ENCODE data around the gene KRT20. TPM values are rescaled to one million over a fixed set of nuclear protein-coding genes. Genes with fewer than 3 reads are reported as not detected.

The KRT20 gene
- total and polyA plus RNA-seq, 9 of the 15 experiments (the other 6 are each of a cell fraction or from before 2014, with no cell fraction given) = 0.44 TPM; not detected in 8

- TF ChIP-seq, protein P1, sequence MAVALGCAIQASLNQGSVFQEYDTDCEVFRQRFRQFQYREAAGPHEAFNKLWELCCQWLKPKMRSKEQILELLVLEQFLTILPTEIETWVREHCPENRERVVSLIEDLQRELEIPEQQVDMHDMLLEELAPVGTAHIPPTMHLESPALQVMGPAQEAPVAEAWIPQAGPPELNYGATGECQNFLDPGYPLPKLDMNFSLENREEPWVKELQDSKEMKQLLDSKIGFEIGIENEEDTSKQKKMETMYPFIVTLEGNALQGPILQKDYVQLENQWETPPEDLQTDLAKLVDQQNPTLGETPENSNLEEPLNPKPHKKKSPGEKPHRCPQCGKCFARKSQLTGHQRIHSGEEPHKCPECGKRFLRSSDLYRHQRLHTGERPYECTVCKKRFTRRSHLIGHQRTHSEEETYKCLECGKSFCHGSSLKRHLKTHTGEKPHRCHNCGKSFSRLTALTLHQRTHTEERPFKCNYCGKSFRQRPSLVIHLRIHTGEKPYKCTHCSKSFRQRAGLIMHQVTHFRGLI (CRISPR knock-in tag; IDR thresholded peaks at IDR 0.05) = no peak
- TF ChIP-seq SPI1 (IDR thresholded peaks at IDR 0.05; ENCODE audit: borderline replicate concordance, low read depth, low read length) (peak; percentile 58; the same call in 1 of the 2 replicates), TAL1 (IDR thresholded peaks at IDR 0.05) (peak; percentile 97), TCF3 (CRISPR knock-in tag; IDR thresholded peaks at IDR 0.05) (peak; percentile 93), XRCC5 (IDR thresholded peaks at IDR 0.05; ENCODE audit: low read depth, low read length) (0 out of 2 replicates have a peak, but pooled peaks have one; percentile 54), NFXL1 (CRISPR knock-in tag; IDR thresholded peaks at IDR 0.05) (no peak), ZNF79 (CRISPR knock-in tag; IDR thresholded peaks at IDR 0.05; ENCODE audit: low read depth) (no peak), NFE2L1 (tag; IDR thresholded peaks at IDR 0.05; ENCODE audit: borderline replicate concordance, low read depth) (no peak), TRIM24 (IDR thresholded peaks at IDR 0.05) (peak; percentile 92 to 95), ZBTB11 (CRISPR knock-in tag; IDR thresholded peaks at IDR 0.05) (peak in 1 of 3 experiments; percentile 70; a peak in 2 of 6 replicates), DNMT1 (IDR thresholded peaks at IDR 0.05) (no peak)
Measured at GRCh38 chr17:40827746-40828453, 57.1 kb downstream of the KRT20 start (continued).

Other genes starting within 250 kb of the KRT20 start
Only the 7 nearest of the 29 such genes appear.
- gene KRT27, start 102.7 kb downstream of the KRT20 start, total RNA-seq (2014; rRNA removed) = not detected in 2 replicates
- not detected in 2 replicates for gene KRT27, start 102.7 kb downstream of the KRT20 start, total RNA-seq (2014; rRNA removed; fragmentation: Illumina TruSeq; extraction: Trizol)
- gene KRT27, start 102.7 kb downstream of the KRT20 start, total RNA-seq (2015; rRNA removed; fragmentation: Illumina TruSeq; extraction: Trizol) = not detected in 2 replicates
- gene KRT27, start 102.7 kb downstream of the KRT20 start, total RNA-seq (2021) = 0.11 TPM in 1 of 2 replicates, not detected in the other
- gene KRT27, start 102.7 kb downstream of the KRT20 start, polyA plus RNA-seq (2011; rRNA removed) = not detected in 2 replicates
- gene KRT27, start 102.7 kb downstream of the KRT20 start, polyA plus RNA-seq (2014; fragmentation: Illumina TruSeq; extraction: Trizol) = not detected in 2 replicates
- gene KRT27, start 102.7 kb downstream of the KRT20 start, polyA plus RNA-seq (2014; fragmentation: Nextera tagmentation; extraction: Ambion mirVana) = under 1 TPM in 1 of 2 experiments, not detected in 1; 0.10 TPM
- not detected in 2 replicates for gene KRT27, start 102.7 kb downstream of the KRT20 start, polyA plus RNA-seq (2014; rRNA removed)
- gene KRT28, start 85.3 kb downstream of the KRT20 start, total RNA-seq (2014; rRNA removed) = not detected in 2 replicates
- gene KRT28, start 85.3 kb downstream of the KRT20 start, total RNA-seq (2014; rRNA removed; fragmentation: Illumina TruSeq; extraction: Trizol) = not detected in 2 replicates
- gene KRT28, start 85.3 kb downstream of the KRT20 start, total RNA-seq (2015; rRNA removed; fragmentation: Illumina TruSeq; extraction: Trizol) = not detected in 2 replicates
- gene KRT28, start 85.3 kb downstream of the KRT20 start, total RNA-seq (2021) = not detected in 2 replicates
- gene KRT28, start 85.3 kb downstream of the KRT20 start, polyA plus RNA-seq (2011; rRNA removed) = not detected in 2 replicates
- gene KRT28, start 85.3 kb downstream of the KRT20 start, polyA plus RNA-seq (2014; fragmentation: Illumina TruSeq; extraction: Trizol) = not detected in 2 replicates
- not detected for gene KRT28, start 85.3 kb downstream of the KRT20 start, polyA plus RNA-seq (2014; fragmentation: Nextera tagmentation; extraction: Ambion mirVana)
- not detected in 2 replicates for gene KRT28, start 85.3 kb downstream of the KRT20 start, polyA plus RNA-seq (2014; rRNA removed)
- 64.0 and 70.5 TPM in 2 replicates for gene KRT10, start 62.6 kb downstream of the KRT20 start, total RNA-seq (2014; rRNA removed)
- 80.8 and 101 TPM in 2 replicates for gene KRT10, start 62.6 kb downstream of the KRT20 start, total RNA-seq (2014; rRNA removed; fragmentation: Illumina TruSeq; extraction: Trizol)
- 45.7 and 51.0 TPM in 2 replicates for gene KRT10, start 62.6 kb downstream of the KRT20 start, total RNA-seq (2015; rRNA removed; fragmentation: Illumina TruSeq; extraction: Trizol)
- gene KRT10, start 62.6 kb downstream of the KRT20 start, total RNA-seq (2021) = 153 and 166 TPM in 2 replicates
- gene KRT10, start 62.6 kb downstream of the KRT20 start, polyA plus RNA-seq (2011; rRNA removed) = 38.5 and 179 TPM in 2 replicates
- 76.2 and 80.2 TPM in 2 replicates for gene KRT10, start 62.6 kb downstream of the KRT20 start, polyA plus RNA-seq (2014; fragmentation: Illumina TruSeq; extraction: Trizol)
- gene KRT10, start 62.6 kb downstream of the KRT20 start, polyA plus RNA-seq (2014; fragmentation: Nextera tagmentation; extraction: Ambion mirVana) = 10 to 100 TPM; 47.0 to 54.6 TPM
- 110 and 139 TPM in 2 replicates for gene KRT10, start 62.6 kb downstream of the KRT20 start, polyA plus RNA-seq (2014; rRNA removed)
- 6.2 and 7.5 TPM in 2 replicates for gene KRT12, start 18.0 kb downstream of the KRT20 start, total RNA-seq (2014; rRNA removed)
- 1.7 and 1.9 TPM in 2 replicates for gene KRT12, start 18.0 kb downstream of the KRT20 start, total RNA-seq (2014; rRNA removed; fragmentation: Illumina TruSeq; extraction: Trizol)
- gene KRT12, start 18.0 kb downstream of the KRT20 start, total RNA-seq (2015; rRNA removed; fragmentation: Illumina TruSeq; extraction: Trizol) = 2.3 and 3.1 TPM in 2 replicates
- 1.9 and 2.4 TPM in 2 replicates for gene KRT12, start 18.0 kb downstream of the KRT20 start, total RNA-seq (2021)
- 0.63 and 0.91 TPM in 2 replicates for gene KRT12, start 18.0 kb downstream of the KRT20 start, polyA plus RNA-seq (2011; rRNA removed)
- 2.2 and 2.9 TPM in 2 replicates for gene KRT12, start 18.0 kb downstream of the KRT20 start, polyA plus RNA-seq (2014; fragmentation: Illumina TruSeq; extraction: Trizol)
- under 1 TPM; 0.18 to 0.53 TPM for gene KRT12, start 18.0 kb downstream of the KRT20 start, polyA plus RNA-seq (2014; fragmentation: Nextera tagmentation; extraction: Ambion mirVana)
- gene KRT12, start 18.0 kb downstream of the KRT20 start, polyA plus RNA-seq (2014; rRNA removed) = 3.0 and 7.0 TPM in 2 replicates
- not detected in 2 replicates for gene KRT23, start 52.4 kb upstream of the KRT20 start, total RNA-seq (2014; rRNA removed)
- gene KRT23, start 52.4 kb upstream of the KRT20 start, total RNA-seq (2014; rRNA removed; fragmentation: Illumina TruSeq; extraction: Trizol) = not detected in 2 replicates
- gene KRT23, start 52.4 kb upstream of the KRT20 start, total RNA-seq (2015; rRNA removed; fragmentation: Illumina TruSeq; extraction: Trizol) = not detected in 2 replicates
- gene KRT23, start 52.4 kb upstream of the KRT20 start, total RNA-seq (2021) = not detected in 2 replicates
- gene KRT23, start 52.4 kb upstream of the KRT20 start, polyA plus RNA-seq (2011; rRNA removed) = not detected in 2 replicates
- not detected in 2 replicates for gene KRT23, start 52.4 kb upstream of the KRT20 start, polyA plus RNA-seq (2014; fragmentation: Illumina TruSeq; extraction: Trizol)
- gene KRT23, start 52.4 kb upstream of the KRT20 start, polyA plus RNA-seq (2014; fragmentation: Nextera tagmentation; extraction: Ambion mirVana) = not detected
- gene KRT23, start 52.4 kb upstream of the KRT20 start, polyA plus RNA-seq (2014; rRNA removed) = not detected in 2 replicates
- gene KRT39, start 81.7 kb upstream of the KRT20 start, total RNA-seq (2014; rRNA removed) = not detected in 2 replicates
- gene KRT39, start 81.7 kb upstream of the KRT20 start, total RNA-seq (2014; rRNA removed; fragmentation: Illumina TruSeq; extraction: Trizol) = not detected in 2 replicates
- gene KRT39, start 81.7 kb upstream of the KRT20 start, total RNA-seq (2015; rRNA removed; fragmentation: Illumina TruSeq; extraction: Trizol) = not detected in 2 replicates
- gene KRT39, start 81.7 kb upstream of the KRT20 start, total RNA-seq (2021) = not detected in 2 replicates
- not detected in 2 replicates for gene KRT39, start 81.7 kb upstream of the KRT20 start, polyA plus RNA-seq (2011; rRNA removed)
- gene KRT39, start 81.7 kb upstream of the KRT20 start, polyA plus RNA-seq (2014; fragmentation: Illumina TruSeq; extraction: Trizol) = not detected in 2 replicates
- not detected for gene KRT39, start 81.7 kb upstream of the KRT20 start, polyA plus RNA-seq (2014; fragmentation: Nextera tagmentation; extraction: Ambion mirVana)
- gene KRT39, start 81.7 kb upstream of the KRT20 start, polyA plus RNA-seq (2014; rRNA removed) = not detected in 2 replicates
- not detected in 2 replicates for gene KRT40, start 99.1 kb upstream of the KRT20 start, total RNA-seq (2014; rRNA removed)
- gene KRT40, start 99.1 kb upstream of the KRT20 start, total RNA-seq (2014; rRNA removed; fragmentation: Illumina TruSeq; extraction: Trizol) = not detected in 2 replicates
- gene KRT40, start 99.1 kb upstream of the KRT20 start, total RNA-seq (2015; rRNA removed; fragmentation: Illumina TruSeq; extraction: Trizol) = not detected in 2 replicates
- gene KRT40, start 99.1 kb upstream of the KRT20 start, total RNA-seq (2021) = not detected in 2 replicates
- not detected in 2 replicates for gene KRT40, start 99.1 kb upstream of the KRT20 start, polyA plus RNA-seq (2011; rRNA removed)
- not detected in 2 replicates for gene KRT40, start 99.1 kb upstream of the KRT20 start, polyA plus RNA-seq (2014; fragmentation: Illumina TruSeq; extraction: Trizol)
- gene KRT40, start 99.1 kb upstream of the KRT20 start, polyA plus RNA-seq (2014; fragmentation: Nextera tagmentation; extraction: Ambion mirVana) = not detected
- not detected in 2 replicates for gene KRT40, start 99.1 kb upstream of the KRT20 start, polyA plus RNA-seq (2014; rRNA removed)